HEK293T (cell line): ENCODE measurements around the gene EFNA5.

Experiments used
- CTCF ChIA-PET: fragments of 350-600 bp; formaldehyde crosslinking; extraction: SDS; loops from one replicate; lab custom pipeline; 2021; ENCODE audit warnings: antibody characterized with exemption, inconsistent platforms; lab: Yijun Ruan, JAX
- POLR2A ChIA-PET: fragments of 350-600 bp; formaldehyde crosslinking; extraction: SDS; loops from one replicate; lab custom pipeline; 2020; ENCODE audit warnings: antibody characterized with exemption, inconsistent platforms; lab: Yijun Ruan, JAX
- DNase-seq: peaks from one replicate; pipeline ENCODE4 v3.0.0; 2012; ENCODE audit warnings: mixed read lengths; ENCODE audit errors: extremely low spot score
- ARNT ChIP-seq: fragments of 450-650 bp; IDR thresholded peaks from 2 replicates; pipeline ENCODE4 v1.6.1; 2017; ENCODE audit warnings: mild to moderate bottlenecking
- BHLHE40 ChIP-seq: fragments of 450-650 bp; IDR thresholded peaks from 2 replicates; pipeline ENCODE4 v1.6.1; 2016; ENCODE audit warnings: mild to moderate bottlenecking, moderate library complexity, borderline replicate concordance
- CTBP1 ChIP-seq: fragments of 450-650 bp; IDR thresholded peaks from 2 replicates; pipeline ENCODE4 v1.6.1; 2016; ENCODE audit warnings: borderline replicate concordance
- ELF4 ChIP-seq: fragments of 450-650 bp; IDR thresholded peaks from 2 replicates; pipeline ENCODE4 v1.6.1; 2017; ENCODE audit warnings: antibody characterized with exemption
- FOXA1 ChIP-seq: fragments of 450-650 bp; IDR thresholded peaks from 2 replicates; pipeline ENCODE4 v1.6.1; 2016; ENCODE audit warnings: mild to moderate bottlenecking
- FOXK2 ChIP-seq: fragments of 450-650 bp; IDR thresholded peaks from 2 replicates; pipeline ENCODE4 v1.6.1; 2016; ENCODE audit warnings: mild to moderate bottlenecking
- FOXM1 ChIP-seq: fragments of 450-650 bp; IDR thresholded peaks from 2 replicates; pipeline ENCODE4 v1.6.1; 2017; ENCODE audit warnings: mild to moderate bottlenecking, borderline replicate concordance
- HDGF ChIP-seq: fragments of 450-650 bp; IDR thresholded peaks from 2 replicates; pipeline ENCODE4 v1.6.1; 2017; ENCODE audit warnings: antibody characterized with exemption, borderline replicate concordance
- L3MBTL2 ChIP-seq: fragments of 450-650 bp; conservative IDR thresholded peaks from 2 replicates; pipeline ENCODE4 v1.6.1; 2016; ENCODE audit warnings: mild to moderate bottlenecking
- LEF1 ChIP-seq: fragments of 450-650 bp; IDR thresholded peaks from 2 replicates; pipeline ENCODE4 v1.6.1; 2017; ENCODE audit warnings: mild to moderate bottlenecking, borderline replicate concordance
- NFRKB ChIP-seq: fragments of 450-650 bp; IDR thresholded peaks from 2 replicates; pipeline ENCODE4 v1.6.1; 2016; ENCODE audit warnings: mild to moderate bottlenecking, moderate library complexity
- PKNOX1 ChIP-seq: fragments of 450-650 bp; IDR thresholded peaks from 2 replicates; pipeline ENCODE4 v1.6.1; 2016
- SP1 ChIP-seq: fragments of 450-650 bp; IDR thresholded peaks from 2 replicates; pipeline ENCODE4 v1.6.1; 2017
- SUZ12 ChIP-seq: fragments of 450-650 bp; IDR thresholded peaks from 2 replicates; pipeline ENCODE4 v1.6.1; 2016; ENCODE audit warnings: mild to moderate bottlenecking
- TARDBP ChIP-seq: fragments of 450-650 bp; IDR thresholded peaks from 2 replicates; pipeline ENCODE4 v1.6.1; 2016
- ZNF384 ChIP-seq: fragments of 450-650 bp; IDR thresholded peaks from 2 replicates; pipeline ENCODE4 v1.6.1; 2016

Gene EFNA5

GRCh38 chr5:107658528-107658927 is 12.2 kb downstream of the EFNA5 start:
- no peak for DNase-seq
- TF ChIP-seq SP1 (no peak), ARNT (no peak), NFRKB (no peak), BHLHE40 (no peak), PKNOX1 (no peak), FOXA1 (no peak), ZNF384 (no peak), FOXK2 (no peak), LEF1 (no peak), HDGF (no peak), TARDBP (no peak), ELF4 (no peak), FOXM1 (no peak), CTBP1 (no peak), SUZ12 (no peak), L3MBTL2 (no peak)
- ChIA-PET POLR2A (interaction anchor here (1.4 kb wide), 1 partner anchor 14 kb away, joined by 4 read pairs; no protein-coding TSS in a partner anchor), CTCF (no interaction called here)

GRCh38 chr5:107655831-107656230 is 14.9 kb downstream of the EFNA5 start:
- no peak for TF ChIP-seq NFRKB
- TF ChIP-seq ELF4 = no peak
- no peak for TF ChIP-seq FOXK2
- no peak for TF ChIP-seq HDGF
- TF ChIP-seq SUZ12 = no peak
- TF ChIP-seq PKNOX1 = no peak
- no peak for TF ChIP-seq ZNF384
- TF ChIP-seq FOXA1 = no peak
- TF ChIP-seq SP1 = no peak
- TF ChIP-seq BHLHE40 = no peak
- TF ChIP-seq L3MBTL2 = no peak
- TF ChIP-seq TARDBP = no peak
- no peak for TF ChIP-seq CTBP1
- no peak for TF ChIP-seq ARNT
- no peak for TF ChIP-seq FOXM1
- no peak for TF ChIP-seq LEF1
- ChIA-PET CTCF (no interaction called here), POLR2A (no interaction called here)
- no peak for DNase-seq

- TF ChIP-seq SP1 = no peak
- TF ChIP-seq FOXK2 = no peak
- TF ChIP-seq CTBP1 = no peak
- ChIA-PET POLR2A (no interaction called here), CTCF (no interaction called here)
- no peak for DNase-seq
Measured at GRCh38 chr5:107654827-107655226, 15.9 kb downstream of the EFNA5 start.

GRCh38 chr5:107653685-107654084 is 17.1 kb downstream of the EFNA5 start:
- TF ChIP-seq SP1 (no peak), L3MBTL2 (no peak), ELF4 (no peak), SUZ12 (no peak), PKNOX1 (no peak)
- ChIA-PET POLR2A (interaction anchor here (1.1 to 1.3 kb wide), 3 partner anchors 16 to 58 kb away, joined by 3 to 5 read pairs (median 3); no protein-coding TSS in a partner anchor), CTCF (interaction anchor here (1.1 kb wide), 1 partner anchor 18 kb away, joined by 3 read pairs; no protein-coding TSS in a partner anchor)
- DNase-seq = no peak

- CTCF ChIA-PET = interaction anchor here (0.5 to 1.1 kb wide), 3 partner anchors 10 to 22 kb away, joined by 3 to 7 read pairs (median 4); no protein-coding TSS in a partner anchor
- TF ChIP-seq LEF1 = no peak
- no peak for TF ChIP-seq PKNOX1
- no peak for TF ChIP-seq BHLHE40
- no peak for TF ChIP-seq FOXA1
- TF ChIP-seq FOXM1 = no peak
- no peak for TF ChIP-seq TARDBP
- no peak for TF ChIP-seq SP1
- TF ChIP-seq ZNF384 = no peak
- TF ChIP-seq L3MBTL2 = no peak
- TF ChIP-seq SUZ12 = no peak
- TF ChIP-seq CTBP1 = no peak
- no peak for TF ChIP-seq NFRKB
- no peak for TF ChIP-seq ELF4
- DNase-seq = no peak
- POLR2A ChIA-PET = interaction anchor here (1.1 to 1.3 kb wide), 3 partner anchors 17 to 57 kb away, joined by 3 to 5 read pairs (median 3); no protein-coding TSS in a partner anchor
Measured at GRCh38 chr5:107652839-107653607, 17.7 kb downstream of the EFNA5 start.
